H9 (cell line): ENCODE results near the gene REXO4. TPM values are rescaled to one million over a fixed set of nuclear protein-coding genes. Genes with fewer than 3 reads are reported as not detected.
"Not testable (repeated sequence)": the region's sequence is repeated elsewhere in the genome, so short reads cannot be mapped to it uniquely, and the experiment has no call there.

ENCODE experiments used
- DNase-seq: peaks from one replicate; pipeline ENCODE4 v3.0.0-alpha.2; 2017
- H2AFZ ChIP-seq: one replicate; pipeline ENCODE4 v1.6.1; 2013; ENCODE audit warnings: mild to moderate bottlenecking, low read length, control low read depth, moderate library complexity
- H2AK5ac ChIP-seq: 2 replicates; pipeline ENCODE4 v1.6.1; 2013; ENCODE audit warnings: low read length, control low read depth, mixed read lengths; ENCODE audit not compliant: insufficient read length
- H2BK120ac ChIP-seq: one replicate; pipeline ENCODE4 v1.6.1; 2013; ENCODE audit warnings: low read depth, mild to moderate bottlenecking, low read length, control low read depth, inconsistent platforms; ENCODE audit not compliant: poor library complexity, severe bottlenecking
- H2BK12ac ChIP-seq: 2 replicates; pipeline ENCODE4 v1.6.1; 2013; ENCODE audit warnings: low read length, control low read depth, mixed read lengths, low read depth; ENCODE audit not compliant: insufficient read length
- H2BK15ac ChIP-seq: 2 replicates; pipeline ENCODE4 v1.6.1; 2013; ENCODE audit warnings: low read depth, low read length, control low read depth
- H2BK20ac ChIP-seq: one replicate; pipeline ENCODE4 v1.6.1; 2013; ENCODE audit warnings: low read depth, mild to moderate bottlenecking, low read length, control low read depth, inconsistent platforms; ENCODE audit not compliant: poor library complexity, severe bottlenecking
- H2BK5ac ChIP-seq: 2 replicates; pipeline ENCODE4 v1.6.1; 2013; ENCODE audit warnings: low read length, control low read depth, mixed read lengths; ENCODE audit not compliant: insufficient read length
- H3K14ac ChIP-seq: 2 replicates; pipeline ENCODE4 v1.6.1; 2013; ENCODE audit warnings: low read length, control low read depth; ENCODE audit not compliant: insufficient read depth
- H3K18ac ChIP-seq: 2 replicates; pipeline ENCODE4 v1.6.1; 2013; ENCODE audit warnings: low read depth, mild to moderate bottlenecking, mixed read lengths, low read length, control low read depth; ENCODE audit not compliant: insufficient read length
- H3K23ac ChIP-seq: 2 replicates; pipeline ENCODE4 v1.6.1; 2013; ENCODE audit warnings: low read length, control low read depth, mixed read lengths, low read depth; ENCODE audit not compliant: insufficient read length
- H3K23me2 ChIP-seq: 2 replicates; pipeline ENCODE4 v1.6.1; 2013; ENCODE audit warnings: low read depth, mild to moderate bottlenecking, mixed read lengths, low read length, control low read depth; ENCODE audit not compliant: insufficient read length, poor library complexity, severe bottlenecking
- H3K27ac ChIP-seq: 2 replicates; pipeline ENCODE4 v1.5.1; 2013; ENCODE audit warnings: low read length, control low read depth, mixed read lengths, low read depth; ENCODE audit not compliant: insufficient read length
- H3K27me3 ChIP-seq: 2 replicates; pipeline ENCODE4 v1.6.1; 2013; ENCODE audit warnings: low read length, control low read depth, inconsistent platforms; ENCODE audit not compliant: insufficient read depth
- H3K4ac ChIP-seq: 2 replicates; pipeline ENCODE4 v1.6.1; 2013; ENCODE audit warnings: low read depth, mild to moderate bottlenecking, control low read depth, inconsistent platforms, low read length, moderate library complexity
- H3K4me1 ChIP-seq: 2 replicates; pipeline ENCODE4 v1.6.1; 2013; ENCODE audit warnings: low read length, control low read depth, inconsistent platforms; ENCODE audit not compliant: insufficient read depth
- H3K4me2 ChIP-seq: 2 replicates; pipeline ENCODE4 v1.6.1; 2013; ENCODE audit warnings: low read length, control low read depth, mixed read lengths; ENCODE audit not compliant: insufficient read length, insufficient read depth
- H3K56ac ChIP-seq: 2 replicates; pipeline ENCODE4 v1.6.1; 2013; ENCODE audit warnings: low read depth, mild to moderate bottlenecking, mixed read lengths, low read length, control low read depth; ENCODE audit not compliant: insufficient read length
- H3K79me1 ChIP-seq: 2 replicates; pipeline ENCODE4 v1.6.1; 2013; ENCODE audit warnings: low read depth, mild to moderate bottlenecking, moderate library complexity, low read length, control low read depth, inconsistent platforms; ENCODE audit not compliant: insufficient read depth, poor library complexity, severe bottlenecking
- H3K79me2 ChIP-seq: 2 replicates; pipeline ENCODE4 v1.6.1; 2013; ENCODE audit warnings: low read length, control low read depth, inconsistent platforms; ENCODE audit not compliant: insufficient read depth
- H3K9ac ChIP-seq: 2 replicates; pipeline ENCODE4 v1.6.1; 2013; ENCODE audit warnings: low read length, control low read depth, mixed read lengths; ENCODE audit not compliant: insufficient read length; ENCODE audit errors: extremely low read depth
- H3K9me3 ChIP-seq: one replicate; pipeline ENCODE4 v1.6.1; 2013; ENCODE audit warnings: low read depth, low read length, inconsistent platforms; ENCODE audit not compliant: control insufficient read depth
- H3T11ph ChIP-seq: one replicate; pipeline ENCODE4 v1.6.1; 2013; ENCODE audit warnings: mild to moderate bottlenecking, low read length, control low read depth, inconsistent platforms
- H4K20me1 ChIP-seq: one replicate; pipeline ENCODE4 v1.6.1; 2013; ENCODE audit not compliant: control insufficient read depth, insufficient read length, insufficient read depth
- H4K5ac ChIP-seq: 2 replicates; pipeline ENCODE4 v1.6.1; 2013; ENCODE audit warnings: low read depth, mild to moderate bottlenecking, mixed read lengths, low read length, control low read depth; ENCODE audit not compliant: insufficient read length
- H4K8ac ChIP-seq: replicated peaks from 2 replicates; pipeline ENCODE4 v1.6.1; 2013; ENCODE audit warnings: low read length, control low read depth, mixed read lengths, low read depth; ENCODE audit not compliant: insufficient read length
- H4K91ac ChIP-seq: 2 replicates; pipeline ENCODE4 v1.6.1; 2013; ENCODE audit warnings: low read depth, mild to moderate bottlenecking, moderate library complexity, mixed read lengths, low read length, control low read depth; ENCODE audit not compliant: insufficient read length
- H3K27ac Mint-ChIP-seq, 3 experiments: 2 replicates in 2 of 3; 3 replicates in 1 of 3; pipeline ENCODE4 v1.8.0; 2020 to 2021; ENCODE audit warnings: mixed read lengths in 3 of 3, mild to moderate bottlenecking in 1 of 3, moderate library complexity in 1 of 3
- H3K27me3 Mint-ChIP-seq: 2 replicates; pipeline ENCODE4 v1.8.0; 2021; ENCODE audit warnings: low read depth, mild to moderate bottlenecking, moderate library complexity, mixed read lengths
- H3K36me3 Mint-ChIP-seq, 3 experiments: 2 replicates in 2 of 3; 3 replicates in 1 of 3; pipeline ENCODE4 v1.8.0; 2020 to 2021; ENCODE audit warnings: low read depth in 3 of 3, mixed read lengths in 3 of 3; ENCODE audit not compliant: insufficient read depth in 1 of 3
- H3K4me1 Mint-ChIP-seq, 2 experiments: 2 replicates each; pipeline ENCODE4 v1.8.0; 2020; ENCODE audit warnings: mixed read lengths in 2 of 2
- H3K4me3 Mint-ChIP-seq, 2 experiments: 2 replicates in 1 of 2; 3 replicates in 1 of 2; pipeline ENCODE4 v1.8.0; 2020 to 2021; ENCODE audit warnings: mild to moderate bottlenecking in 2 of 2, mixed read lengths in 2 of 2, moderate library complexity in 1 of 2
- H3K9me3 Mint-ChIP-seq, 2 experiments: 2 replicates in 1 of 2; 3 replicates in 1 of 2; pipeline ENCODE4 v1.8.0; 2020; ENCODE audit warnings: mild to moderate bottlenecking in 2 of 2, mixed read lengths in 2 of 2, moderate library complexity in 1 of 2
- WGBS: extraction: QIAGEN DNeasy Blood & Tissue Kit; methylation state at CpG from one replicate; pipeline ENCODE4 v1.1.7; 2013; ENCODE audit warnings: missing lambda C conversion rate, low lambda C conversion rate, mixed read lengths; ENCODE audit not compliant: insufficient read length; ENCODE audit errors: extremely low coverage; 5-methylcytosine and 5-hydroxymethylcytosine counted together
- total RNA-seq: library from RNA; stranded (reverse); gene quantifications from 2 replicates; pipeline ENCODE4 v1.2.1, GENCODE V29; 2021
- TF ChIP-seq, protein P1 (sequence below): fragments of 200-600 bp; sonication (generic); conservative IDR thresholded peaks from 3 replicates; pipeline ENCODE4 v1.8.0; 2021; ENCODE audit warnings: antibody characterized with exemption, mild to moderate bottlenecking

Gene REXO4
- total RNA-seq, 1 experiment from 2014 or later = 35.2 TPM

DNA sequence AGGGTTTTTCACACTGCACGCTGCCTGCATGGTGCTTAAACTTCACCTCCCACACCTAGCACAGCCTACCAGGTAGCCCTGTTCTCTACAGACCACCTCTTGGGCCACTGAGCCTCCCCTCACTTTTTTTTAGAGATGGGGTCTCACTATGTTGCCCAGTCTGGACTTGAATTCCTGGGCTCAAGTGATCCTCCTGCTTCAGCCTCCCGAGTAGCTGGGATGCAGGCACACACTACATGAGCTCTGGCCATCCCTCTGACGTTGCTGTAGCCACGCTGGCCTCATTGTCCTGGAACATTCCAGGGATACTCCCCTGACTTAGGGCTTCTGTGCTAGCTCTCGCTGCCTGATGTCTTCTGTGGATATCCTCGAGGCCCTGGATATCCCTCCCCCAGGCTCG lies 34.8 kb upstream of the REXO4 start:
- H3K27ac ChIP-seq = no peak overlapping the region

DNA sequence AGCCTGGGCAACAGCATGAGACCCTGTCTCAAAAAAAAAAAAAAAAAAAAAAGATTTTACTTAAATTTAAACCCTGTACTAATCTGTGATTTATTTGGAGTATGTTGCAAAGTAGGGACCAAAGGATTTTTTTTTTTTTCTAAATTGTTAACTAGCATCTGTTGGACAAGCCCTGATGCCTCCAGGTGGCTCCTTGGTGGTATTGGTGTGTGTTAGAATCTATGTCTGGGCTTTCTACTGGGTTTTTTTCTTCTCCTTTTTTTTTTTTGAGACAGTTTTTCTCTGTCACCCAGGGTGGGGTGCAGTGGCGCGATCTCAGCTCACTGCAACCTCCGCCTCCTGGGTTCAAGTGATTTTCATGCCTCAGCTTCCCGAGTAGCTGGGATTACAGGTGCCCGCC lies 34.1 kb upstream of the REXO4 start:
- not testable (repeated sequence) for H2BK12ac ChIP-seq, H2BK120ac ChIP-seq, H2BK5ac ChIP-seq, H3K4me1 ChIP-seq, H3K36me3 Mint-ChIP-seq, H3K4me2 ChIP-seq, H3K14ac ChIP-seq, H3K9me3 Mint-ChIP-seq, H3K27me3 Mint-ChIP-seq, H3K4ac ChIP-seq, H4K91ac ChIP-seq, H3K79me2 ChIP-seq, H3K9me3 ChIP-seq, H3K56ac ChIP-seq, H3K18ac ChIP-seq, H3K4me3 Mint-ChIP-seq, H2AK5ac ChIP-seq, H3K4me1 Mint-ChIP-seq, H2AFZ ChIP-seq, H2BK15ac ChIP-seq, DNase-seq, H4K8ac ChIP-seq, H4K5ac ChIP-seq, H3K27ac ChIP-seq, H2BK20ac ChIP-seq, H3K23me2 ChIP-seq, H3K23ac ChIP-seq, H3T11ph ChIP-seq, H4K20me1 ChIP-seq, H3K27me3 ChIP-seq, H3K79me1 ChIP-seq, H3K9ac ChIP-seq, H3K27ac Mint-ChIP-seq
- no CpG with 5 or more reads among the region's 5 CpGs for WGBS

More for the DNA sequence above, 34.8 kb upstream of the REXO4 start:
- H4K8ac ChIP-seq = no peak overlapping the region
- H2AFZ ChIP-seq = no peak overlapping the region
- H3K18ac ChIP-seq = no peak overlapping the region
- TF ChIP-seq, protein P1, sequence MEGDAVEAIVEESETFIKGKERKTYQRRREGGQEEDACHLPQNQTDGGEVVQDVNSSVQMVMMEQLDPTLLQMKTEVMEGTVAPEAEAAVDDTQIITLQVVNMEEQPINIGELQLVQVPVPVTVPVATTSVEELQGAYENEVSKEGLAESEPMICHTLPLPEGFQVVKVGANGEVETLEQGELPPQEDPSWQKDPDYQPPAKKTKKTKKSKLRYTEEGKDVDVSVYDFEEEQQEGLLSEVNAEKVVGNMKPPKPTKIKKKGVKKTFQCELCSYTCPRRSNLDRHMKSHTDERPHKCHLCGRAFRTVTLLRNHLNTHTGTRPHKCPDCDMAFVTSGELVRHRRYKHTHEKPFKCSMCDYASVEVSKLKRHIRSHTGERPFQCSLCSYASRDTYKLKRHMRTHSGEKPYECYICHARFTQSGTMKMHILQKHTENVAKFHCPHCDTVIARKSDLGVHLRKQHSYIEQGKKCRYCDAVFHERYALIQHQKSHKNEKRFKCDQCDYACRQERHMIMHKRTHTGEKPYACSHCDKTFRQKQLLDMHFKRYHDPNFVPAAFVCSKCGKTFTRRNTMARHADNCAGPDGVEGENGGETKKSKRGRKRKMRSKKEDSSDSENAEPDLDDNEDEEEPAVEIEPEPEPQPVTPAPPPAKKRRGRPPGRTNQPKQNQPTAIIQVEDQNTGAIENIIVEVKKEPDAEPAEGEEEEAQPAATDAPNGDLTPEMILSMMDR = no peak
- H2BK120ac ChIP-seq = no peak overlapping the region
- no peaks in the 10 kb centered on the region for H3K9me3 ChIP-seq
- no peaks in the 10 kb centered on the region for H3K9me3 Mint-ChIP-seq
- H3K79me2 ChIP-seq = no peaks in the 10 kb centered on the region
- no peak overlapping the region for H3K23ac ChIP-seq
- no peaks in the 10 kb centered on the region; the same call in 1 of the 2 replicates for H3K4me1 ChIP-seq
- no peak overlapping the region for H3K56ac ChIP-seq
- H3K4ac ChIP-seq = no peak overlapping the region
- DNase-seq = no peak
- H2BK5ac ChIP-seq = no peak overlapping the region
- H3K4me3 Mint-ChIP-seq = no peak overlapping the region
- H3K4me1 Mint-ChIP-seq = peaks cover 2 to 6% of the 10 kb centered on the region in 2 experiments; a peak in 1 of 4 replicates
- H3K79me1 ChIP-seq = no peaks in the 10 kb centered on the region
- H2BK20ac ChIP-seq = no peak overlapping the region
- no CpG with 5 or more reads among the region's 7 CpGs for WGBS
- H2AK5ac ChIP-seq = no peak overlapping the region
- no peak overlapping the region for H2BK12ac ChIP-seq
- peaks cover 1% of the 10 kb centered on the region for H3K27me3 Mint-ChIP-seq
- no peaks in the 10 kb centered on the region for H3K27me3 ChIP-seq
- H3K14ac ChIP-seq = no peak overlapping the region
- H3K4me2 ChIP-seq = no peak overlapping the region
- no peak overlapping the region for H2BK15ac ChIP-seq
- no peak overlapping the region for H4K91ac ChIP-seq
- no peaks in the 10 kb centered on the region for H3K36me3 Mint-ChIP-seq
- H3K27ac Mint-ChIP-seq = no peak overlapping the region
- no peaks in the 10 kb centered on the region for H3K23me2 ChIP-seq
- H4K20me1 ChIP-seq = no peaks in the 10 kb centered on the region
- no peak overlapping the region for H3K9ac ChIP-seq
- no peak overlapping the region for H4K5ac ChIP-seq
- no peak overlapping the region for H3T11ph ChIP-seq
